ENCODE results near the gene BBS9. TPM values are rescaled to one million over a fixed set of nuclear protein-coding genes. Genes with fewer than 3 reads are reported as not detected.

Gene BBS9
- total and polyA plus RNA-seq, 2 donors (not counting 3 experiments of a cell fraction or from before 2014, with no cell fraction given): 5.7 to 17.4 TPM

DNA sequence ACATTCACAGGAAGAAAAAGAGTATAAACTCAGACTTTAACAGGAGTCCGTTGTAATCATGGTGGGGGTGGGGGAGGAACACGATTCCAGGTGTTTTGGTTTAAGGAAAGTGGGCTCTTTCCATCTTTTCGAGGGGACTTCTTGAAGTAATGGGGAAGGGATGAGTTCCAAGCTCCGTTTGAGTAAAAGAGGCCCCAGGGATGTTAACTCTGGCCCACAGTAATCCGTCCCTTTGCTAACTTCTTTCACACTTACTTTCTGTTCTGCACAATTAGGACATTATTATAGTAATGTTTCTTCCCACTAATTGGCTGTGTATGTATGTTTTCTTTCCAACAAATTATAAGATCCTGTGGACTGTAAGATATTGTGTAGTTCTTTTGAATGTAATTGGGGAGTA, 374.4 kb downstream of the BBS9 start:
- no peak overlapping the region for H3K4me3 ChIP-seq (replicated peaks in 1 of 3; ENCODE audit: insufficient read depth in 1 of 3, low read depth in 1 of 3, low read length in 3 of 3)
- no peaks in the 10 kb centered on the region for H3K4me1 ChIP-seq (ENCODE audit: control insufficient read depth, extremely low read depth, insufficient read depth, low read length)
- no peak overlapping the region for H2AFZ ChIP-seq (ENCODE audit: low read depth, low read length)
- no peak overlapping the region for H3K4me2 ChIP-seq (ENCODE audit: insufficient read depth, low read length)
- dilution Hi-C loops (cut with MboI; ENCODE audit: extremely low pct_ligation_motif_present, low sequenced_read_pairs) (no loop called here), intact Hi-C loops (cut with micrococcal nuclease) (no loop called here)
- ChIA-PET CTCF (no interaction called here), POLR2A (no interaction called here)
- DNase-seq (ENCODE audit: low read depth, low spot score) (no peak), FAIRE-seq (no peak)
- no peaks in the 10 kb centered on the region for H3K79me2 ChIP-seq (ENCODE audit: control insufficient read depth, insufficient read depth, low read length)
- H3K27ac ChIP-seq (ENCODE audit: insufficient read depth, low read depth, low read length): no peak overlapping the region
- H3K27me3 ChIP-seq (ENCODE audit: control insufficient read depth in 2 of 2, insufficient read depth in 2 of 2, low read length in 2 of 2): no peaks in the 10 kb centered on the region
- no TSS peak for BruUV-seq (replicated peaks)
- no peak overlapping the region for H3K9ac ChIP-seq (replicated peaks; ENCODE audit: extremely low read depth, insufficient read depth, low read length)
- no peak for TF ChIP-seq CTCF (IDR thresholded peaks at IDR 0.05; ENCODE audit: extremely low read depth in 1 of 2, insufficient read depth in 1 of 2, low read depth in 1 of 2, low read length in 2 of 2)
- no peak for TF ChIP-seq EZH2 (IDR thresholded peaks at IDR 0.05; ENCODE audit: borderline replicate concordance, low read depth, low read length, severe bottlenecking)
- no peak for TF ChIP-seq JUN (IDR thresholded peaks at IDR 0.05; ENCODE audit: borderline replicate concordance, insufficient read depth, insufficient read length, low read depth)
- TF ChIP-seq MYC (IDR thresholded peaks at IDR 0.05; ENCODE audit: low read depth, low read length): no peak
- TF ChIP-seq MAX (IDR thresholded peaks at IDR 0.05; ENCODE audit: insufficient read depth, insufficient read length): no peak
- TF ChIP-seq POLR2A (IDR thresholded peaks at IDR 0.05; ENCODE audit: low read depth, low read length): no peak
- TF ChIP-seq FOS (IDR thresholded peaks at IDR 0.05; ENCODE audit: borderline replicate concordance, insufficient read depth, low read length): no peak
- no peak for TF ChIP-seq GATA2 (IDR thresholded peaks at IDR 0.05; ENCODE audit: insufficient read depth, insufficient read length, low read depth, low read length)
- no peak for TF ChIP-seq POLR2AphosphoS5 (IDR thresholded peaks at IDR 0.05; ENCODE audit: insufficient read depth, low read depth, low read length)
- H3K9me1 ChIP-seq (replicated peaks; ENCODE audit: control insufficient read depth, extremely low read depth, insufficient read depth, low read length): no peaks in the 10 kb centered on the region
- H4K20me1 ChIP-seq (replicated peaks; ENCODE audit: control insufficient read depth, extremely low read depth, insufficient read depth, low read length): no peaks in the 10 kb centered on the region
- no peaks in the 10 kb centered on the region for H3K36me3 ChIP-seq (ENCODE audit: control insufficient read depth in 2 of 2, extremely low read depth in 1 of 2, insufficient read depth in 2 of 2, low read length in 2 of 2)
- no peaks in the 10 kb centered on the region for H3K9me3 ChIP-seq (replicated peaks; ENCODE audit: control insufficient read depth, insufficient read depth, low read length)

Data from endothelial cell of umbilical vein (primary cell).